Spleen (tissue), 11 donors: ENCODE data around the gene FGFR2. TPM values are rescaled to one million over a fixed set of nuclear protein-coding genes. Genes with fewer than 3 reads are reported as not detected.

Experiments used
- DNase-seq: peaks from one replicate; pipeline ENCODE4 v3.0.0-alpha.2; 2020
- H3K27ac ChIP-seq, 8 donors: fragments of 200-600 bp; sonication (generic) in 7 of 8; 1 replicate in 4 of 8; 2 replicates in 4 of 8; pipeline versions ENCODE4 v1.5.0 to v1.8.0; 2016 to 2021; ENCODE audit warnings: inconsistent platforms in 4 of 8, mild to moderate bottlenecking in 4 of 8, moderate library complexity in 1 of 8
- H3K27me3 ChIP-seq, 7 donors: fragments of 200-600 bp; sonication (generic) in 6 of 7; replicated peaks in 1 of 7; 1 replicate in 4 of 7; 2 replicates in 3 of 7; pipeline versions ENCODE4 v1.5.0 to v1.8.0; 2016 to 2021; ENCODE audit warnings: inconsistent platforms in 3 of 7, mild to moderate bottlenecking in 1 of 7
- H3K36me3 ChIP-seq, 6 donors: fragments of 200-600 bp; sonication (generic) in 5 of 6; 1 replicate in 4 of 6; 2 replicates in 2 of 6; pipeline versions ENCODE4 v1.5.0 to v1.8.0; 2016 to 2021; ENCODE audit warnings: inconsistent platforms in 2 of 6
- H3K4me1 ChIP-seq, 6 donors: fragments of 200-600 bp; sonication (generic) in 5 of 6; 1 replicate in 3 of 6; 2 replicates in 3 of 6; pipeline versions ENCODE4 v1.5.0 to v1.8.0; 2016 to 2021; ENCODE audit warnings: inconsistent platforms in 3 of 6
- H3K4me3 ChIP-seq, 8 donors: fragments of 200-600 bp; sonication (generic) in 7 of 8; 1 replicate in 4 of 8; 2 replicates in 4 of 8; pipeline versions ENCODE4 v1.5.0 to v1.8.0; 2016 to 2021; ENCODE audit warnings: inconsistent platforms in 4 of 8, mild to moderate bottlenecking in 4 of 8, moderate library complexity in 2 of 8
- H3K9me3 ChIP-seq, 8 donors: fragments of 200-600 bp; sonication (generic) in 7 of 8; 1 replicate in 4 of 8; 2 replicates in 4 of 8; pipeline versions ENCODE4 v1.5.0 to v1.8.0; 2016 to 2021; ENCODE audit warnings: inconsistent platforms in 4 of 8
- CTCF ChIP-seq, 11 experiments: fragments of 200-600 bp in 7 of 11; fragments of 450-650 bp in 4 of 11; sonication (generic) in 4 of 11; IDR thresholded peaks in 8 of 11; conservative IDR thresholded peaks in 3 of 11; 1 replicate in 7 of 11; 2 replicates in 4 of 11; pipeline versions ENCODE4 v1.4.0 to v1.8.0; 2016 to 2021; ENCODE audit warnings: antibody characterized with exemption in 11 of 11, inconsistent platforms in 4 of 11, mild to moderate bottlenecking in 1 of 11
- POLR2A ChIP-seq, 3 donors: fragments of 450-650 bp; IDR thresholded peaks; one replicate each; pipeline ENCODE4 v1.5.1; 2017; ENCODE audit warnings: antibody characterized with exemption in 3 of 3, mild to moderate bottlenecking in 1 of 3
- POLR2AphosphoS5 ChIP-seq, 3 donors: sonication (generic); formaldehyde crosslinking; IDR thresholded peaks; one replicate each; pipeline ENCODE4 v1.5.1; 2017; ENCODE audit warnings: antibody characterized with exemption in 3 of 3
- WGBS, 5 donors: extraction: QIAGEN DNeasy Blood & Tissue Kit in 3 of 5; methylation state at CpG; one replicate each; pipeline versions ENCODE4 v1.1.5 to v1.1.7; 2013 to 2018; 5-methylcytosine and 5-hydroxymethylcytosine counted together
- intact Hi-C: fragments of 100-400 bp; cut with DNase I; formaldehyde crosslinking; loops from one replicate; pipeline ENCODE4 v1.15.0; 2023; ENCODE audit warnings: low total_unique reads
- polyA plus RNA-seq, 3 donors: library from polyadenylated mRNA; stranded (reverse); fragments of 200-250 nt; gene quantifications; one replicate each; pipeline ENCODE4 v1.2.1, GENCODE V29; 2013
- total RNA-seq, 7 donors: library from RNA; depleted of rRNA in 3 of 7; stranded (reverse); fragments of >200 nt in 3 of 7; fragmentation: NEBNext Ultra II Directional in 4 of 7; extraction: Animal tissue kit (Norgen Biotek cat#: 25700) in 4 of 7; gene quantifications; one replicate each; pipeline versions ENCODE4 v1.1.0 to v1.2.1, GENCODE V29; 2016 to 2021
- donor health status: healthy with polysubstance abuse.
- donor health status: DM: no; HTN: no; CAD: no; lungs with moderate emphysema.
- donor health status: DM: no; HTN: no; CAD: no.
- donor health status: Bipolar disorder and iron deficiency.
- donor health status: healthy.
- donor health status: DM: no; HTN: no; CAD: no.
- donor health status: DM: yes; HTN: yes; CAD: no.

The FGFR2 gene
- total and polyA plus RNA-seq, 10 donors, result 0.24 to 1.8 (median 0.91) TPM

DNA sequence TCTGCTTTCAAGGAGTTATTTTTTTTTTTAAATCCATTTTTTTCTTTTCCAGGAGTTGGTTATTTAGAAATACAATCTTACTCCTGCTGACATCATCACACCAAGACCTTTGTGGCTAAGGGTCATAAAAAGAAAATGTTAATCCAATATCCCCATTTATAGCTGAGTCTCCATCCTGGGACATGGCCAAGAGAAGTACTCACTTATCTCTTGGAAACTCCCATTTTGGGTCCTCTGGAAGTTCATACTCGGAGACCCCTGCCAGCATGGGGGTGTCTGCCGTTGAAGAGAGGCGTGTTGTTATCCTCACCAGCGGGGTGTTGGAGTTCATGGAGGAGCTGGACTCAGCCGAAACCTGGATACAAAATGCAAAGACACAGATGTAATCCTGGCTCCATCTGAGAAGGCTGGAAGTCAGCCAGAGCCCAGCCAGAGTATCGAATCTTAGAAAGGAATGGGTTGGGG, 94.6 kb downstream of the FGFR2 start:
- H3K27me3 ChIP-seq, result no peaks in the 10 kb centered on the region
- H3K9me3 ChIP-seq, result no peaks in the 10 kb centered on the region
- no peak for TF ChIP-seq POLR2A (IDR thresholded peaks at IDR 0.05)
- no peak for TF ChIP-seq CTCF (IDR thresholded peaks at IDR 0.05 in 8 of 11, conservative IDR thresholded peaks at IDR 0.05 in 3 of 11)
- no peak for TF ChIP-seq POLR2AphosphoS5 (IDR thresholded peaks at IDR 0.05)
- intact Hi-C loops, result no loop called here
- WGBS, 5 donors, result 72 to 82% (median 77%) methylated on average over 6 of the region's 6 CpGs
- DNase-seq, result no peak
- H3K36me3 ChIP-seq, result no peaks in the 10 kb centered on the region
- no peak overlapping the region for H3K4me3 ChIP-seq
- H3K27ac ChIP-seq, result no peak overlapping the region
- H3K4me1 ChIP-seq, result no peaks in the 10 kb centered on the region

DNA sequence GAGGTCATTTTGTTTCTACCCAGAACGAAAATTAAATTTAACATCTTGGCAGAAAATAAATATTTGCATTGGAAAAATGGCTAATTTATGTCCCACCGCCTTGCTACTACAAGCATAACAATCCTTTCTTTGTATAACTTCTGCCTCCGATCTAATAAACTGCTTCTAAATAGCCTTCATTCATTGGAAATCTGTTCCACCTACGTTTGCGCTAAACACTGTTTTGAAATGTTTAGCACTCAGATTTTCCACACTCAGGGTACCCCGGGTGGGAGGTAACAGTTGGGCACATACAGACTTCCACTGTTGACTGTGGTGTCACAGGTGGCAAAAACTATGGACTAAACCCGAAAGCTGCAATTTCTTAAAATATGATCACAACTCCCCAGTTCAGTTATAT, 96.4 kb downstream of the FGFR2 start:
- intact Hi-C loops, result no loop called here
- H3K27ac ChIP-seq, result no peak overlapping the region
- no peaks in the 10 kb centered on the region for H3K9me3 ChIP-seq
- H3K4me1 ChIP-seq, result no peaks in the 10 kb centered on the region
- no peak overlapping the region for H3K4me3 ChIP-seq
- no peaks in the 10 kb centered on the region for H3K36me3 ChIP-seq
- H3K27me3 ChIP-seq, result no peaks in the 10 kb centered on the region
- no peak for TF ChIP-seq POLR2A (IDR thresholded peaks at IDR 0.05)
- no peak for TF ChIP-seq POLR2AphosphoS5 (IDR thresholded peaks at IDR 0.05)
- TF ChIP-seq CTCF (IDR thresholded peaks at IDR 0.05 in 8 of 11, conservative IDR thresholded peaks at IDR 0.05 in 3 of 11), result no peak
- DNase-seq, result no peak
- WGBS, 5 donors, result 84 to 90% (median 87%) methylated on average over 7 of the region's 7 CpGs

GRCh38 chr10:121500701-121501332, 97.4 kb downstream of the FGFR2 start:
- H3K4me3 ChIP-seq, result no peak overlapping the region
- H3K27ac ChIP-seq, result no peak overlapping the region
- H3K9me3 ChIP-seq, result no peaks in the 10 kb centered on the region
- DNase-seq, result no peak
- TF ChIP-seq POLR2AphosphoS5 (IDR thresholded peaks at IDR 0.05), result no peak
- no peak for TF ChIP-seq POLR2A (IDR thresholded peaks at IDR 0.05)
- no peak for TF ChIP-seq CTCF (IDR thresholded peaks at IDR 0.05 in 8 of 11, conservative IDR thresholded peaks at IDR 0.05 in 3 of 11)
- no peaks in the 10 kb centered on the region for H3K27me3 ChIP-seq
- H3K4me1 ChIP-seq, result no peaks in the 10 kb centered on the region
- no peaks in the 10 kb centered on the region for H3K36me3 ChIP-seq
- 70 to 85% (median 73%) methylated on average over 16 of the region's 16 CpGs for WGBS, 5 donors
- intact Hi-C loops, result no loop called here

DNA sequence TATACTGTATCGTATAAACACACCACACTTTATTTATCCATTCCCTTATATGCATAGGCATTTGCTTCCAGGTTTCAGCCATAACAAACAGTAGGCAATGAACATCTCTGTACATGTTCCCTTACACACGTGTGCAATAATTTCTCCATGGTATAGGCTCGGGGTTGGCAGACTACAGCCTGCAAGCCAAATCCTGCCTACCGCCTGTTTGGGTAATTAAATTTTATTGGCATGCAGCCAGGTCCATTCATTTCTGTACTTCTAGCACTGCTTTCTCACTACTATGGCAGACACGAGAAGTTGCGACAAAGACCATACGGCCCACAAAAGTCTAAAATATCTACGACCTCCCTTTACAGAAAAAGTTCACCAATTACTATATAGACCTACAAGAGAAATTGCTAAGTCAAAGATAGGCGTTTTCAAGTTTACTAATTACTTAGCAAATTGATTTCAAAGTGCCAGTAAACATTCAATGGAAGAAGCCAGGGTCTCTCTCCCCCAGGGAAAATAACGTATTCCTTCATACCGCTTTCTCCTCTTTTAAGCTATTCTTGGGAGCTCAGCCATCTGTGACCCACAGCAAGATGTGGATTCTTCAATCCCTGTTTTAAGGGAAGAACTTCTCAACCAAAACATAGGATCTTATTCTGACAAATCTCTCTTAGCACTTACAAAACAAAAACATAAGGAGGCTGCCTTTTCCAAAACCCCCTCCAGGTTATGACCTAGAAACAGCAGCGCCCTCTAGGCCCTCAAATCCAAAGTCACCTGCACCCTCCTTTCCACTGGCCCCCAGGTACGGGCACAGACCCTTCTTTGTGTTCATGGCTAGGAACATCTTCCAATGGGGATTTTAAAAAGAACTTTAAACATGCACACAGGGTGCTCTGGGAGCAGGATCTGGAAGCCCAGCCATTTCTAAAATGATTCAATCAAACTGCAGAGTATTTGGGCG, 100.5 kb downstream of the FGFR2 start:
- 82 to 89% (median 85%) methylated on average over 14 of the region's 14 CpGs for WGBS, 5 donors
- intact Hi-C loops, result no loop called here
- DNase-seq, result no peak

More for the DNA sequence above, 100.5 kb downstream of the FGFR2 start:
- Histone ChIP-seq H3K9me3 (no peaks in the 10 kb centered on the region), H3K27me3 (no peaks in the 10 kb centered on the region), H3K36me3 (no peaks in the 10 kb centered on the region), H3K4me3 (no peak overlapping the region), H3K27ac (no peak overlapping the region), H3K4me1 (no peaks in the 10 kb centered on the region)
- TF ChIP-seq POLR2AphosphoS5 (IDR thresholded peaks at IDR 0.05), result no peak
- no peak for TF ChIP-seq CTCF (IDR thresholded peaks at IDR 0.05 in 8 of 11, conservative IDR thresholded peaks at IDR 0.05 in 3 of 11)
- TF ChIP-seq POLR2A (IDR thresholded peaks at IDR 0.05), result no peak
